HG03103 (cell line): ENCODE results near the gene B4GALNT1.

Experiments used
- ATAC-seq: cut with Tn5 transposase; IDR thresholded peaks from one replicate; pipeline ENCODE4 v1.9.1; 2021; ENCODE audit warnings: low read depth; ENCODE audit not compliant: unreplicated experiment

B4GALNT1 gene

DNA sequence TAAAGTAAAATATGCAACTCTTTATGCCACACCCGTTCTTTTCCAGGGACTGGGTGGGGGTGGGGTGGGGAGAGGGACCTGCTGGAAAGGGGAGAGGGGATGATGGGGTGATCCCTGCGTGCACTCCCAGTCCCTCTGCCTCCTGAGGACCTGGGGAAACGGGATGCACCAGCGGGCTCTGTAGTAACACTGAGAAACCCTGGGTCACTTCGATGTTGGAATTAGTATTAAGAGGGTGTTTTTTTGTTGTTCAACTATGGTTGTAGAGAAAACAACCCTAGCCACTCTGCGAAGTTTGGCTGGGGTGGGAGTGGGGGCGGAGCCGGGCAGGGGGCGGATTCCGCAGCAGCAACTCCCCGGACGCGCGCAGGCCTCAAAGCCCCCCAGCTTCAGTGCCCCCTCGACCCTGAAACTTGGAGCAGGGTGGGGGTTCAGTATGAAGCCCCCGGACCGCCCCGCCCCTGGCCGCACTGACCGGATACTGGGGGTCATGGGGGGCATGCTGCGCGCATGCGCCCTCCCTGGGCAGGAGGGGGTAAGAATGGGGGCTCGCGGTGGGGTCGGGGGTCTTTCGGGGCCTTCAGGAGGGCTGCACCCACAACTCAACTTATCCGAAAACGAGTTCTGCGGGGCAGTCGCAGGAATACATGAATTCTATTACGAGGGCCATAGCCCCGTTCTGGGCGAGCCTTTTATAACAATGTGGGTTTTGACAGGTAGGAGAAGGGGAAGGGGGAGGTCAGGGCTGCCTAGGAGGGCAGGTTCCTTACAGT, 23.0 kb downstream of the B4GALNT1 start:
- ATAC-seq = no peak

DNA sequence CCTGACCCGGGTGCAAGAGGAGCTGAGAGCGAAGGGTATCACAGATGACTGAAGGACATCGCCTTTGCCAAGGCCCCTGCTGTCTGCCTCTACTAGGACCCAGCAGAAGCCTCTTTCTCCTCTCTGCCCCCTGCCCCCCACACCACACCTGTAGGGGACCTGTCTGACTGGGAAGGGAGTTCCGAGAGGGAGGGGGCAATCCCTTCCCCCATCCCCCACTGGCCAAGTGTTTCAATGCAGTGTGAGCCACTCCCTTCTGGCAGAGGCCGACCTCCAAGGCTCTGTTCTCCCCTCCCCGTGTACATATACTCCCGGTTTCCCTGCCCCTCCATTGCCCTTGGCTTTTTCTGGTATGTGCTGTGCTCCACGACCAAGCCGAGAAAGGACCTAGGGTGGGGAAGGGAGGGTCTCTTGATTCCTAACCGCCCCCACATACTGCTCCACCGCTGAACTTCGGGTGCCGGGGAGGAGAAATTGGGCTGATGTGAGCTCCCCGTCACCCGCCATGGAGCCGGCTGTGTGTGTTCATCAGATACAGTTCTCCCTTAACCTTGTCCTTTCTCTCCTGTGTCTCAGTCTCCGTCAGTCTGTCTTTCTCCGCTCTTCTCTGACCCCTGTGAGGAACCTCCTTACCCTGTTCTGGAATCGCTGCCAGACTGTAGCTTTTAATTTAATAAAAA, 23.8 kb downstream of the B4GALNT1 start:
- no peak for ATAC-seq

DNA sequence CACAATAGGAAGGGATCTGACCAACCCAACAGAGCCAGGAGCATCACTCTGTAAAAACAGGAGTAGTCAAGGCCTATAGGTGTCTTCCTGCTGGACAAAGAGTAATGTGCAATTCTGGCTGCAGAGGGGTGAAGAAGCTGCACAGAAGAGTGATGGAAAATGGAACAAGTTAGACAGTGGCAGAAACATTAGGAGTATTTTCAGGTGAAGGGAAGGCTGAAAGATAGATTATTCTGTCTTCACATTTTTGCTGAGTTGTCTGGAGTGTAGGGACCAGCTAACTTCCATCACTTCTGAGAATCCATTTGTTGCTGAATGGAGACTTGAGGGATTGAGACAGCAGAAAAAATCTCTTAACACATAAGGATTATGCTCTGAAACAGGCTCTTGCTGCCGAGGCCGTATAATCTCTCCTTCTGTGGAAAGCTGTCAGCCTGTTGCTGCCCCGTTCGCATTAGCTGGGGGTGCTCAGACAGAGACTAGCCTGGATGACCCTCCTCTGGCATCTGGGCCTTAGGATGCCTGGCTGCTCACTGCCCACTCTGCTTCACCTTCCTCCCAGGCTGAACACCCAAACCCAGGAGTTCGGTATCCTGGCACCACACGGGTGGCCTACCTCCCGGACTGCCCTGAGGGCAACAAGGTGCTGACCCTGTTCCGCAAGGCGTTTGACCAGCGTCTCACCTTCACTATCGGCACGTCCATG, 24.9 kb downstream of the B4GALNT1 start:
- no peak for ATAC-seq

DNA sequence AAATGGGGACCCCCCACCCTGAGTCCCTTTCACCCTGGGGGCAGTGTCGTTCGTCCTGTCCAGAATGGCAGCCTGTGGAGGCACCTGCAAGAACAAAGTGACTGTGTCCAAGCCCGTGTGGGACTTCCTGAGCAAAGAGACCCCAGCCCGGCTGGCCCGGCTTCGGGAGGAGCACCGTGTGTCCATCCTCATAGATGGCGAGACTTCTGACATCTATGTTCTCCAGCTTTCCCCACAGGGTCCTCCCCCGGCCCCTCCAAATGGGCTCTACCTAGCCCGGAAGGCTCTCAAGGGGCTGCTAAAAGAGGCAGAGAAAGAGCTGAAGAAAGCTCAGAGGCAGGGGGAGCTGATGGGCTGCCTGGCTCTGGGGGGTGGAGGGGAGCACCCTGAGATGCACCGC, 26.2 kb downstream of the B4GALNT1 start:
- no peak for ATAC-seq

- ATAC-seq = no peak
Observed at GRCh38 chr12:57606399-57606798, 26.6 kb downstream of the B4GALNT1 start.

DNA sequence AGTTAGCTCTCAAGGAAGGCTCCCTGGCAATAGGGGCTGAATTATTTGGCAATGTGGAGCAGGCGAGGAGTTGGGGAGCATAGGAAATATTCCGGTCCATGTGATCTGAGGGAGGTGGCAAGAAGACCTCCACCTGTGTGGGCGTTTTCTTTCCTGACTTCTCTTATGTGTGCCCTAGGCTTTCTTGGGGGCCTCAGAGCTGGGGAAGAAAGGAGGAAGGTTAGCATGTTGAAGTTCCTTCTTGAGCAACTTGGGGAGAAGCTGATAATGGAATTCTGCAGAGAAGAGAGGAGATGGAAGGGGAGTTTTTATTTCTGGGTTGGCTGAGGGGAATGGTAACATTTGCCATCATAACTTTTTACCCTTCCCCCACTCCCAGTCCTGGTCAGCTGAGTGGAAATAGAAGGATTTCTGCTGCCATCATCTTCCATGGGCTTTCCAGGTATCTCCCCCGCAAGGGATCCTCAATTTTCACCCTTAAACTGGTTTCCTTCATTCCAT, 27.1 kb downstream of the B4GALNT1 start:
- ATAC-seq = no peak

DNA sequence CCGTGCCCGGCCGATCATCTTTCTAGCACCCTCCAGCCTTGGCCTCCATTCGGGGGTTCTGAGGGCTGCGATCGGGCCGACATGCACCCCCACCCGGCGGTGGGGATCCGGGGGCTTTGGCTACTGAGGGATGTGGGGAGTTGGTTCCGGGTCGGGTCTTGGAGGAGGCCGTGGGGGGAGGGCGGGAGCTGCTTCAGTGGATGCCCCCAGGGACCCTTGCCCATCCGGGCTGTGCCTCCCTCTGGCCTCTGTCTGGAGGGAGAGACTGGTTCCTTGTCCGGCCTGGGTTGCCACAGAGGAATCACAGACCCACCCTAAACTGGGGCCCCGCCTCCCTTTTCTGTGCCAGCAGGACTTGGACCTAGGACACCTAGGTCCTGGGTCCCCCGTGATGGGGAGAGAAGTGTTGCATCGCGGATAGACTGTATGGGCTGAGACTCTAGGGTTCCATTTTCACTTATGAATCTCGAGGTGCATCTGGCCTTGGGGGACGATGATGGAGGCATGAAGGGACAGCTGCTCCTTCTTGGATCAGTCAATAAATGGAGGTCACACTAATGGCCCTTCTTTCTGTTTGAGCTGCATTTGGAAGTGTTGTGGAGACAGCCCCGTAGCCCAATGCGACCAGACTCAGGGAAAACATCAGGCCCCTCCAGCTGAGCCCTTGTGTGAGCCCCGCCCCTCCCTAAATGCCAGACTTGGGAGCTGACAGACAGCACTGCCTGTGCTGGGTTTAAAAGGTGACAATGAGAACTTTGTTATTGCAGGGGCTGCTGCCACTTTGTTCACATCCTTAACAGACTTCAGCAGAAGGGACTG, 27.8 kb downstream of the B4GALNT1 start:
- no peak for ATAC-seq

DNA sequence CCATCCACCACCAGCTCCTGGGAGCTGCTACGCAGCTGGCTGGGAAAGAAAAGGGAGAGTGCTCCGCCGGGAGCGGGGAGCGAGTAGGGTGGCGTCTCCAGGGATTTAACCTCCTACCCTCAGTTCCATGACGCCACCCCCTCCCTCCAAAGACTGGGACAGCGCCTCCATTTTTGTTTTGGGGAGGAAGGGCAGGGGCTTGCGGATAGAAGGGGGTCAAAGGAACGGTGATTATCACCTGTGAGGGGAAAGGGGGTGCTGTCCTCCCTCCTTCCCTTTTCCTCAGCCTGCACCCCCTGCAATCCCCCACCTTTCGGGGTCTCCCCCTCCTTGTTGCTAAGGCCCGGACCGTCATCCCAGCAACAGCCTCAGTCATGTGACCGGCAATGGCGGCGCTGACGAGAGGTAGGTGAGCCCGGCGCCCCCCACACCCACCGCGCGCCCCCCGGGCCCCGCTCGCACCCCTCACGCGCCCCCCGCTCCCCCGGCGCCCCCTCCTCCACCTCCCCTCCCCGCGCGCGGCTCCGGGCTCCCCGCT, 28.5 kb downstream of the B4GALNT1 start, which contains the start of gene DTX3:
Gene DTX3, plus strand, starts transcription at position 371 of the 538 bp plus-strand sequence. CDS start 1,694 bp downstream, outside the sequence.
- ATAC-seq = no peak

DNA sequence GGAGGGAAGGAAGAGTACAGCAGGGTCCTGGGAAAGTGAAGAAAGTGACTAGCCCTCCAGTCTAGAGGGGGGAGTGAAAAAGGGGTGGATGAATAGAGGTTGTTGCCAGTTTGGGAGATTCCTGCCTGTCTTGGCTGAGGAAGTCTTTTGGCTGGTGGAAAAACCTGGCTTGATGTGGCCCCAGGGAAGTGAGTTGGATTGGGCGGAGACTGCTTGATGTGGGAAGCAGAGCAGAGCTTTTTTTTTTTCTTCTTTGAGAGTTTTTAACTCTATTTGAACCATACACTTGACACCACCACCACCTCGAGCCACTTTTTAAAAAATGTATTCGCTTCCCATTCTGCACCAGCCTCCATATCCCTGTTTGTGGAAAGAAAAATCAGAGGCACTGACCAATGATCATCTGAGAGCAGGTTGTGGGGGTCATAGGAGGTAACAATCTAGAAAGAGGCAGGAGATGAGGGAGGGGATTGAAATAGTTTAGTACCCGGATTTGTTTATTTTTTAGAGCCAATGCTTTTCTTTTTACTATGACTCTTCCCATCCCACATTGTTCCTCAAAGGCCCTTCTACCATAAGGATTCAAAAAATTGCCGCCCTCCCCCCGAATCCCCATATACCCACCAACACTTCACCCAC, 29.1 kb downstream of the B4GALNT1 start:
- no peak for ATAC-seq

- ATAC-seq = no peak
Observed at GRCh38 chr12:57603324-57603723, 29.7 kb downstream of the B4GALNT1 start.

GRCh38 chr12:57602544-57602943, 30.5 kb downstream of the B4GALNT1 start:
- ATAC-seq = no peak

- ATAC-seq = no peak
Observed at GRCh38 chr12:57600395-57600794, 32.6 kb downstream of the B4GALNT1 start.

DNA sequence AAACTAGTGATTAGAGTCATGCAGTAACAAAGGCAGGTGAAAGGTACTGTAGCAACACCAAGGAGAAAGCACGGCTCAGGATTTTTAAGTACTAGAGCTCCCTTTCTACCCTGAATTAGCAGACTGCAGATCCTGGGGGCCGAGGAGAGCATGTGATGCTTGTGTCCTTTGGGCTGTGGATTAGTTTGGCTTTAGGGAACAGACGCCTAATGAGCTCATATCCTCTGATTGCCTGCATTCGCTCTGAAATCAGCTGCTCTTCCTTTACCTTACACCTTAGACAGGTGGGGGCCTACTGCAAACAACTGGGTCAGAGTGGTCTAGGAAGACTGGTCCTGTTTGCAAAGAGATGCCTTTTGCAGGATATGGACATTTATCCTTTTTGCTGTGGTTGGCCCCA, 39.8 kb downstream of the B4GALNT1 start:
- ATAC-seq = no peak

DNA sequence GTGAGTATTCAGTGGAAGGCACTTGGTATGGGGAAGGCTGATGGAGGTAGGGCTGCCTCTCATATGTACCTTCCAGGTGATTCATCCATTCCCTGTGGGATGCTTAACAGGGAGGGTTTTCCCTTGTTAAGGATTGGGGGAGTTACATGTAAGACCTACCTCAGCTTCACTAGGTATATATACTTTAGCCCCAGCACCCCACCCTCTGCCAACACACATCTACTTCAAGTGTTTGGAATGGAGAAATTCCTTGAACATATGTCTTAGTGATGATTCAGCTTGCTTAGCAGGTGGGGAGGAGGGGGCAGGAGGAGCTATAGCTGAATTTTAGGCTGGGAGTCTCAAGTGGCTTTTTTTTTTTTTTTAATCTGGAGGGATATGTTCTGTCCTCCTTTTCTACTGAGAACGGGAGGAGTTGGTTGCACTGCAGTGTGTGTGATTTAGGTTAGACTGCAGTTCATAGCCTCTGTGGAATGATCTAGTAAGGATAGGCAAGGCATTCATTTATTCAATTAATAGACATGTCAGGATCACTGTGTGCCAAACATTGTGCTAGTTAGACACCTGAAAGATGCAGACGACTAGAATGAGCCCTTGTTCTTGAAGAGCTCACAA, 40.3 kb downstream of the B4GALNT1 start:
- no peak for ATAC-seq

- no peak for ATAC-seq
Observed at GRCh38 chr12:57591782-57592325, 41.1 kb downstream of the B4GALNT1 start.

DNA sequence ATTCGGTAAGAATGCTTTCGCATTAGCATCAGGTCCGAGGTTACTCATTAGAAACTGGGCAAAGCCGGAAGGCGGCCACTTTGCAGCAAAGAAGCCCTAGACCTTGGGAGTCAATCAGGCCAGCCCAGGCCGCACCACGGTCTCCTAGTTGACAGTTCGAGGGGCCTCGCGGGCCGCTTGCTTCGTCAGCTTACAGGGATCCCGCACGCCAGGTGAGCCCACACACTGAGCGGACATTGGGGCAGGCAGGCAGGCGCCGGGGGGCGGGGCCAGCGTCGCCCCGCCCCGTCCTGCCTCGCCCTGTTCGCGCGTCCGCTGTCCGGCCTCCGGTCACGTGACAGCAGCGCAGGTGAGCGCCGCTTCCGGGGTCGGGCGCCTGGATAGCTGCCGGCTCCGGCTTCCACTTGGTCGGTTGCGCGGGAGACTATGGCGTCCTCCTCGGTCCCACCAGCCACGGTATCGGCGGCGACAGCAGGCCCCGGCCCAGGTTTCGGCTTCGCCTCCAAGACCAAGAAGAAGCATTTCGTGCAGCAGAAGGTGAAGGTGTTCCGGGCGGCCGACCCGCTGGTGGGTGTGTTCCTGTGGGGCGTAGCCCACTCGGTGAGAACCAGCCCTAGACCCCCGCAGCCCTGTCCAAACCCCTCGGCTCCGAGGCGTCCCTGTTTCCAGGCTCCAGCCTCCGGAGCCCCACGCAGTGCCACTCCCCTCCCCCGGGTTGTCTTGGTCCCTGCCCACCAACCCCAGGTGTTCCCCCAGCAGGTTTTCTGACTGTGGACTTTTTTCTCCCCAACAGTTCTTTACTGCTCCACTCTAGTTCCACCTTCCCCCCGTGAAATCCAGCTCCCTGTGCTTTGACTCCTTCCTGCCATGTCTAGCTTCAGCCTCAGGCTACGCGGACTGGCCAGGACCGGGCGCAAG, 41.9 kb downstream of the B4GALNT1 start, which contains the start of gene PIP4K2C:
Gene PIP4K2C, plus strand, starts transcription at position 329 of the 918 bp plus-strand sequence. Its CDS starts 98 bp downstream, at position 427.
- ATAC-seq = peak; percentile 97

DNA sequence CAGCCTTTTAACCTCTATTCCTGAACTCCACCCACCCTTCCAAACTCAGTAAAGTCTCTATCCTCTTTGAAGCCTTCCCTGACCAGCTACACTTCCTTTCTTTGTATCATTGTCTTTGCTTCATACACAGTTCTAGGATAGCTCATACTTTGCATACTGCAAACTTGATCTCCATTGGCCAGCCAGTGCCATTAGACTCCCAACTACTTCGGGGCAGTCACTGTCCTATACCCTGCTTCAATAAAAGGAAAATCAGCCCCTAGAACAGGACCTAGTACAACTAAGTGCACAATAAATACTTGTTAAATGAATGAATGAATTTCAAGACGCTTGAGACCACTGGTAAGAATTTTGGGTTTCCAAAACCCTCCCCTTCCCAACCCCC, 42.5 kb downstream of the B4GALNT1 start:
- ATAC-seq = no peak
